SK-N-SH treated with all-trans-retinoic acid at 6 μM for 48 hours (cell line): ENCODE results near the gene VSNL1.

ENCODE experiments used
- ATAC-seq: fragments of 200-7000 bp; cut with Tn5 transposase; 3 replicates; pipeline ENCODE4 v1.9.1; 2020; ENCODE audit warnings: mild to moderate bottlenecking, moderate library complexity
- ARNTL ChIP-seq: fragments of 450-650 bp; formaldehyde crosslinking; IDR thresholded peaks from 2 replicates; pipeline ENCODE4 v1.5.0; 2020; ENCODE audit warnings: low read depth, mild to moderate bottlenecking, moderate library complexity, borderline replicate concordance
- CREB5 ChIP-seq: fragments of 250-450 bp; sonication (Bioruptor Pico); IDR thresholded peaks from 2 replicates; pipeline ENCODE4 v1.5.1; 2020; ENCODE audit warnings: low read depth, mild to moderate bottlenecking, moderate library complexity
- CSDC2 ChIP-seq: fragments of 250-450 bp; sonication (Bioruptor Pico); IDR thresholded peaks from 2 replicates; pipeline ENCODE4 v1.5.0; 2020; ENCODE audit warnings: mild to moderate bottlenecking, moderate library complexity
- ESRRG ChIP-seq: fragments of 250-450 bp; sonication (Bioruptor Pico); IDR thresholded peaks from 2 replicates; pipeline ENCODE4 v1.6.1; 2021; ENCODE audit warnings: mild to moderate bottlenecking
- GLIS3 ChIP-seq: fragments of 250-450 bp; sonication (Bioruptor Pico); IDR thresholded peaks from 2 replicates; pipeline ENCODE4 v1.5.0; 2020; ENCODE audit warnings: mild to moderate bottlenecking, moderate library complexity
- ISL1 ChIP-seq: fragments of 250-450 bp; sonication (Bioruptor Pico); IDR thresholded peaks from 2 replicates; pipeline ENCODE4 v2.1.2; 2022; ENCODE audit warnings: mild to moderate bottlenecking, moderate library complexity
- PATZ1 ChIP-seq: fragments of 250-450 bp; sonication (Bioruptor Pico); IDR thresholded peaks from 2 replicates; pipeline ENCODE4 v1.8.0; 2020; ENCODE audit warnings: mild to moderate bottlenecking, moderate library complexity, borderline replicate concordance
- POU6F1 ChIP-seq: fragments of 250-450 bp; sonication (Bioruptor Pico); IDR thresholded peaks from 2 replicates; pipeline ENCODE4 v1.8.0; 2021; ENCODE audit warnings: low read depth, mild to moderate bottlenecking, moderate library complexity, borderline replicate concordance
- PPARA ChIP-seq: fragments of 250-450 bp; sonication (Bioruptor Pico); IDR thresholded peaks from 2 replicates; pipeline ENCODE4 v1.5.0; 2020; ENCODE audit warnings: mild to moderate bottlenecking, borderline replicate concordance
- RARB ChIP-seq: fragments of 250-450 bp; sonication (Bioruptor Pico); IDR thresholded peaks from 2 replicates; pipeline ENCODE4 v1.8.0; 2021; ENCODE audit warnings: mild to moderate bottlenecking, moderate library complexity
- TSHZ2 ChIP-seq: fragments of 250-450 bp; sonication (Bioruptor Pico); IDR thresholded peaks from 2 replicates; pipeline ENCODE4 v1.5.0; 2020; ENCODE audit warnings: mild to moderate bottlenecking, moderate library complexity
- ZC3H10 ChIP-seq: fragments of 250-450 bp; sonication (Bioruptor Pico); IDR thresholded peaks from 2 replicates; pipeline ENCODE4 v1.5.1; 2021; ENCODE audit warnings: mild to moderate bottlenecking, moderate library complexity
- ZFP3 ChIP-seq: fragments of 250-450 bp; sonication (Bioruptor Pico); IDR thresholded peaks from 2 replicates; pipeline ENCODE4 v1.5.0; 2020; ENCODE audit warnings: mild to moderate bottlenecking, moderate library complexity
- ZFP30 ChIP-seq: fragments of 450-650 bp; formaldehyde crosslinking; IDR thresholded peaks from 2 replicates; pipeline ENCODE4 v1.5.0; 2022; ENCODE audit warnings: mild to moderate bottlenecking, moderate library complexity
- ZNF565 ChIP-seq: fragments of 450-650 bp; formaldehyde crosslinking; conservative IDR thresholded peaks from 2 replicates; pipeline ENCODE4 v1.5.0; 2020; ENCODE audit warnings: low read depth, mild to moderate bottlenecking, moderate library complexity
- ZNF70 ChIP-seq: fragments of 450-650 bp; formaldehyde crosslinking; IDR thresholded peaks from 2 replicates; pipeline ENCODE4 v1.5.0; 2020; ENCODE audit warnings: mild to moderate bottlenecking, moderate library complexity
- ZNF8 ChIP-seq: fragments of 450-650 bp; formaldehyde crosslinking; IDR thresholded peaks from 2 replicates; pipeline ENCODE4 v1.5.0; 2020; ENCODE audit warnings: mild to moderate bottlenecking, moderate library complexity

Gene VSNL1

GRCh38 chr2:17590342-17590911, 49.9 kb downstream of the VSNL1 start:
- ATAC-seq: no peak
- TF ChIP-seq ZFP3 (no peak), ISL1 (no peak), ZNF565 (no peak), PPARA (CRISPR knock-in tag) (no peak)

- TF ChIP-seq ZNF70 (CRISPR knock-in tag): no peak
- TF ChIP-seq PPARA (CRISPR knock-in tag): no peak
- no peak for TF ChIP-seq RARB (CRISPR knock-in tag)
- TF ChIP-seq ZC3H10: no peak
- no peak for TF ChIP-seq ZNF565
- TF ChIP-seq POU6F1 (CRISPR knock-in tag): no peak
- no peak for TF ChIP-seq CREB5 (CRISPR knock-in tag)
- no peak for TF ChIP-seq ESRRG (CRISPR knock-in tag)
- no peak for TF ChIP-seq ZNF8 (CRISPR knock-in tag)
- TF ChIP-seq CSDC2: no peak
Observed at GRCh38 chr2:17591846-17592245, 51.4 kb downstream of the VSNL1 start.

GRCh38 chr2:17592731-17593409, 52.4 kb downstream of the VSNL1 start:
- TF ChIP-seq CREB5 (CRISPR knock-in tag): no peak
- TF ChIP-seq POU6F1 (CRISPR knock-in tag): no peak
- TF ChIP-seq ZNF565: no peak
- TF ChIP-seq ZNF8 (CRISPR knock-in tag): no peak
- no peak for TF ChIP-seq ARNTL (CRISPR knock-in tag)
- no peak for TF ChIP-seq PATZ1 (CRISPR knock-in tag)
- no peak for TF ChIP-seq RARB (CRISPR knock-in tag)
- TF ChIP-seq ESRRG (CRISPR knock-in tag): no peak
- TF ChIP-seq GLIS3 (CRISPR knock-in tag): no peak
- TF ChIP-seq ZFP30 (CRISPR knock-in tag): no peak
- no peak for ATAC-seq

More at GRCh38 chr2:17591846-17592245, 51.4 kb downstream of the VSNL1 start:
- no peak for ATAC-seq

- ATAC-seq: no peak
- TF ChIP-seq PPARA (CRISPR knock-in tag): no peak
Observed at GRCh38 chr2:17593445-17593840, 52.9 kb downstream of the VSNL1 start.

- no peak for ATAC-seq
- no peak for TF ChIP-seq PPARA (CRISPR knock-in tag)
- TF ChIP-seq TSHZ2: no peak
- TF ChIP-seq GLIS3 (CRISPR knock-in tag): no peak
- TF ChIP-seq PATZ1 (CRISPR knock-in tag): no peak
Observed at GRCh38 chr2:17593841-17594491, 53.5 kb downstream of the VSNL1 start.
